NCI-H524 treated with DMSO at 0.1 percent for 48 hours (cell line): Measurements from ENCODE around the gene CFAP74.

Experiments
- DNase-seq: peaks from one replicate; lab custom pipeline; 2025; lab: John Stamatoyannopoulos, UW

Gene CFAP74

DNA sequence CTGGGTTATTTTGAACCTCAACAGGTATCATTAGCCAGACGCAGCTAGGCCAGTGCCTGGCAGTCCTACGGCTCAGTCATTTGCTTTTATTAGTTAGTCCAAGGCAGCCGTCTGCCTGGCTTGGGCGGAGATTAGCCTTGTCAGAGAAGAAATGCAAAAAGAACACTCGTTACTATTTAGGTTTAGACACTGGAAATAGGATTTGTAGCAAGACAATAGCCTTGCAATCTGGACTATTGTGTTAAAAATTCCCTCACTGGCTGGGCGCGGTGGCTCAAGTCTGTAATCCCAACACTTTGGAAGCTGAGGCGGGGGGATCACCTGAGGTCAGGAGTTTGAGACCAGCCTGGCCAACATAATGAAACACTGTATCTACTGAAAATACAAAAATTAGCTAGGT, 35.7 kb upstream of the CFAP74 start:
- DNase-seq = no peak

DNA sequence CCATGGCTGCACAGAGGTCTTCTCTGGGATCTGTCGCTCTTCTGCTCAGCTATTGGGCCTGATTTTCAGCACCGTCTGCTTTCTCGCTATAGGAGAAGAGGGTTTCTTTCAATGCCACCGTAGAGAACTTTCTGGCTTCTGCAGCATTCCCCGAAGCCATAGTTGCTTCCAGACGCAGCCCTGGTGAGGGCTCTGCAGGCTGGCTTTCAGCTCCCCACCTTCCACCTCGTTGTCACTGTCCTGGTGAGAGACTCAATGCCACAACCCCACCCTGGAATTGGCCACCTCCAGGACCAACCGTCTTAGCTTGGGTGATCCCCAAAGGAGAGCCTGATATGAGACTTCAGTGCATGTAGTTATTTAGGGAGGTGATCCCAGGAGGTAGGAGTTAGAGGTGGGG, 34.6 kb upstream of the CFAP74 start:
- DNase-seq = no peak

DNA sequence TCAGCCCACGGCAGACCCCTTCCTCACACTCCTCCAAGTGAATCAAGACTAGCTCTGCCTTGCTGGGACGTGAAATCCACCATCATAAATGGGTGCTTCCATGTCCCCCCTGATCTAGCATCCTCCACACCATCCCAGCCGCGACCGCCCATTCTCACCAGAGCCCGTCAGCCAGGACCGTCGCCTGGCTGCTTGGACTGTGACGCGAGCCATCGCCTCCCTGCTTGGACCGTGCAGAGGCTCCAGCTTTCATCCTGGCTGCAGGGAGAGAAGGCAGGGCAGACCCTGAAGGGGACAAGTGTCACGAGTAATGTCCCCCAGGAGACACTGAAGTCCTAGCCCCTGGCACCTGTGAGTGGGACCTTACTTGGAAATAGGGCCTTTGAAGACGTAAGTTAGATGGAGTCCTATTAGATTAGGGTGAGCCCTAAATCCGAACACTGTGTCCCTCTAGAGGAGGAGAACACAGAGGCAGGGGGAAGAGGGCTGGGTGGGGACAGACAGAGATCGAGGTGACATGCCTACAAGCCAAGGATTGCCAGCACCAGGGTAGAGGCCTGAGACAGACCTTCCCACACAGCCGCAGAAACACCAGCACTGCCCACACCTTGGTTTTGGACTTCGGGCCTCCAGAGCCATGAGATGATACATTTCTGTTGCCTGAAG, 33.9 kb upstream of the CFAP74 start:
- DNase-seq = no peak

DNA sequence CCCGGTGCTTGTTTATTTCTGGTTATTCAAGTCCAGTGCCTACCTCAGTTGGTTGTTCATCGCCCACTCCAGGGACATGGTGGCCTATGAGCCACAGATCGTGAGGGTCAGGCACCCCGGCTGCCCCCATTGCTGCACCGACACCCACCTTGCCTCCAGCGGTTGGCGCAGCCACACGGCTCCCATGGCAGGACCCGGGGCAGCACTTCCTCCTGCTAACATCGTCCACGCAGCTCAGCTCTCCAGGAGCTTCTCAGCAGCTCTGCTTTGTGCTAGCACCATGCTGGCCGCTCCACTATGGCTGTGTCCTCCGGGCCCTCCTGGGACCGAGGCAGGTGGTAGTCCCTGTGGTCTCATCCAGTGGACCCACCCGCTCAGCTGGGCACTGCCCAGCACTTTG, 32.7 kb upstream of the CFAP74 start:
- DNase-seq = no peak

DNA sequence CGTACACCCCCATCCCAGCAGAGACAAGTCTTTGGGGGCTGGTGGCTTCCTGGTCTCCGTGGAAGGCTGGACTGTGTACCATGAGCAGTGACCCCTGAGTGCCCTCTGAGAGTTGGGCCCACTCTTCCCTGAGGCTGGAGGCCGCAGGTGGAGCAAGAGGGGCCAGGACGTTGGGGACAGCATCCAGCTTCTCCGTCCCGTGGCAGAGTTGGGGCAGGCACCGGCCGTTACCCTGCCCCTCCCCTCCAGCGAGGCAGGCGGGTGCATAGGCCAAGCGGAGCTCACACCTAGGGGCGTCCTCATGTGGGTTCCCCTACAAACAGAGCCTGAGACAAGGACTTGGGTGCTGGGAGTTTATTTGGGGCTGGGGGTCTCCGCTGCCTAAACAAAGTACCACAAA, 29.6 kb upstream of the CFAP74 start:
- no peak for DNase-seq

DNA sequence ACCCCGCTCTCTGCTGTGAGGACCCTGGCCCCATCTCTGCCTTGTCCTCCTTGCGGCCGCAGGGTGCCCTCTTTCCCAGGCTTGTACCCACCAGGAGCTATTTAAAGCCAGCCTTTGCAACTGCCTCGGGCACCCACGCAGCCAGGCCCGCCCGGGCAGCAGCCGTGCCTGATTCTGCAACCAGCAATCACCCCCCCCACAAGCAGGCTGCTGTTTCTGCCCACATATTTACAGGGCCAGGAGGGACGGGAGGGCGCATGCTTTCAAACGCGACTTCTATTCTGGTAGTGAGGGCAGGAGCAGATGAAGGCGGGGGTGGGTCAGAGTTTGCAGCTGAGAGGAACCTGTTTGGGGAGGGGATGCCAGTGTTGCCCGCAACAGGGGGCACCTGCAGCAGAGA, 29.2 kb upstream of the CFAP74 start:
- no peak for DNase-seq

DNA sequence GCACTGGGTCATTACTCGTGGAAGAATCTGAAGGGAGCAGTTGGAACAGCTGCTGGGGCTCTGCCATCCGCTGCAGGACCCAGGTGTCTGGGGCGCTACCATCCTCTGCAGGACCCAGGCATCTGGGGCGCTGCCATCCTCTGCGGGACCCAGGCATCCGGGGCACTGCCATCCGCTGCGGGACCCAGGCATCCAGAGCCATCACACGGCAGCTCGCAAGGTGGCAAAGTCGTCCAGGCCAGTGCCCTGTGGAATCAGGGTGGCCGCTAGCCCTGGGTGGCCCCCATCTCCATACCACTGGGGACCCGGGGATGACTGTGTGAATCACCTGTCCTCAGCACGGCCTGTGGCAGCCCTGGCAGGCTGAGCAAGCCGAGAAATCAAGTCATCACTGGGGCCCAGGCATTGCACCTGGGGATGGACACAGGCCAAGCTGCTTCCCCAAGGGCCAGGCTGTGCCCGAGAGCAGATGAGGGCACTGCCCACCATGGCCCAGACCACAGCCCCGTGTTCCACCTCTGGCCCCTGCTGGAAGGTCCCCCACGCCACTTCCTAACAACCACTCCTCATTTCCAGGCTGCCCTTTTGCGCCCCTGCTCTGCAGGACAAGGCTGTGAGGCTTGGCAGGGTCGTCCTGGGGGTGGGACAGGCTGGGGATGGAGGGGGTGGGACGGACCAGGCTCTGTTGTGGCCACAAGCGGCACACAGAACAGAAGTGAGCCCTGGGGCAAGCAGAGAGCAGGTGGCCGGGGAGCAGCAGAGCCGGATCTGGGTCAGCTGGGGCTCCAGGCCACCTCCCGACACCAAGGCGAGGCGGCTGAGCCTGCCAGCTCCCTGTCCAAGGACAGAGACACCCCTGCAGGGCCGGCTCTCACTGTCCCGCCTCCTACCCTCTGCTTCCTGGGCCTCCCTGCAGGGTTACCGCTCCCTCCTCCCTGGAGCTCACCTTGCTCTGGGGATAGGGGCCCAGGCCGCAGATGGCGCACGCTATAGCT, 28.3 kb upstream of the CFAP74 start:
- no peak for DNase-seq

DNA sequence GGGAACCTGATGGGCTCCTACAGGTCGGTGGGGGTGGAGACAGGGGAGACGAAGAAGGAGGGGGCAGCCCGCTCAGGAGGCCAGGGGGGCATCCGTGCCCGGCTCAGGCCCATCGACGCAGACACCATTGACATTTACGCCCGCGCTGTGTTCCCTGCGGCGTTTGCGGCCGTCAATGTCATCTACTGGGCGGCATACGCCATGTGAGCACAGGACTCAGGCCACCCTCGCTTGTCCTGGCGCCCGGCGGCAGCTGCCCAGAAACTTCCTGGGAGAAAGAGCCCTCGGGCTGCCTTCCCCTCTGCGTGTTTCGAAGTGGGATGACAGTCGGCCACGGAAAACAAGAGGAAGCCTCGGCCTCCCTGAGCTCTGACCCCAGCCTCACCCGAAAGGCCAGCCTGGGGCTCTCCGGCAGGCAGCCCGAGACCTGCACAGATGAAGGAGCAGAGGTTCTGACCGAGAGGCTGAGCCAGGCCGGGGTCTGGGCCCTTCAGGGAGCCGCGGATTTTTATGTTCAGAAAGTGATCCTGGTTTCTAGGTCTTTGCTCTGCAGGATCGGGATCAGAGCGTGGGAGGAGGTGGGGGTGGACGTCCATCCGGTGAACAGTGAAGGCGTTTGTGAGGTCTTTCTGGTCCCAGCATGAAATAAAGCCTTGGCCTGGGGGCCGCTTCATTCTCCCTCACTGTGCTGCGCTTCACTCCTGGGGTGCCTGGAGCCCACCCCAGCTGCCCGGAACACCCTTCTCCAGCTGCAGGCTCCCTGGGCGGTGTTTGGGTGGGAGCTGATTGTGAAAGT, 26.7 kb upstream of the CFAP74 start:
- no peak for DNase-seq

DNA sequence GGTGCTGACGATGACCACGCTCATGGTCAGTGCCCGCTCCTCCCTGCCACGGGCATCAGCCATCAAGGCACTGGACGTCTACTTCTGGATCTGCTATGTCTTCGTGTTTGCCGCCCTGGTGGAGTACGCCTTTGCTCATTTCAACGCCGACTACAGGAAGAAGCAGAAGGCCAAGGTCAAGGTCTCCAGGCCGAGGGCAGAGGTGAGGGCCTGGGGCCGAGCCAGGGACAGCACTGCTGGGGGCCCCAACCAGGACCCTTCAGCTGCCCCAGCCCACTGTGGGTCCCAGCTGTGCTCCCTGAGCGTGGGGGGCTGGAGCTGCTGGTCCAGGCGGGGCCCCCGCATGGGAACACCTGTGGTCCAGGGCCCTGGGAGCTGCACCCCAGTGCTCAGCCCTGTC, 26.0 kb upstream of the CFAP74 start:
- no peak for DNase-seq

DNA sequence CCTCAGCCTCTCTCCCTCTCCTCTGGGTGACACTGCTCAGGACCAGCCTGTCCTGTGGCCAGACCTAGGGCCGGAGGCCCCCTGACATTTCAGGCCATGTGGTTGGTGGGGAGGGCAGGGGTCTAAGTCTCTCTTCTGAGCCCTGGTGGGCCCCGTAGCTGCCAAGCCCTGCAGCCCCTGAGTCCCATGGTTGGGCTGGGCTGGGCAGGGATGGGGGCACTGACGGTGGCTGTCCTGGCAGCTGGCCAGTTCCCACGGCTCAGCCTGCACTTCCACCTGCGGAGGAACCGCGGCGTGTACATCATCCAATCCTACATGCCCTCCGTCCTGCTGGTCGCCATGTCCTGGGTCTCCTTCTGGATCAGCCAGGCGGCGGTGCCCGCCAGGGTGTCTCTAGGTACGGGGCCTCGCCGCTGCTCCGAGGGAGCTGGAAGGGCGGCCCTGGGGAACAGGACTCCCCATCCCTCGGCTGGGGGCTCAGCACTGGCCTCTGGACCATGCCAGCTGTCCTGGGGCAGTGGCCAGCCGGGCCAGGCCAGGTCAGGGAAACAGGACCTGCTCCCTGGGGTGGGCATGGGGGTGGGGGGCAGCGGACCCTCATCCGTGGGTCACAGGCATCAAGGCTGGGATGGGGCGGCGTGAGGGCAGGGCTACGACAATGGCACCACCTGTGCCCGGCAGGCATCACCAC, 25.4 kb upstream of the CFAP74 start:
- no peak for DNase-seq

DNA sequence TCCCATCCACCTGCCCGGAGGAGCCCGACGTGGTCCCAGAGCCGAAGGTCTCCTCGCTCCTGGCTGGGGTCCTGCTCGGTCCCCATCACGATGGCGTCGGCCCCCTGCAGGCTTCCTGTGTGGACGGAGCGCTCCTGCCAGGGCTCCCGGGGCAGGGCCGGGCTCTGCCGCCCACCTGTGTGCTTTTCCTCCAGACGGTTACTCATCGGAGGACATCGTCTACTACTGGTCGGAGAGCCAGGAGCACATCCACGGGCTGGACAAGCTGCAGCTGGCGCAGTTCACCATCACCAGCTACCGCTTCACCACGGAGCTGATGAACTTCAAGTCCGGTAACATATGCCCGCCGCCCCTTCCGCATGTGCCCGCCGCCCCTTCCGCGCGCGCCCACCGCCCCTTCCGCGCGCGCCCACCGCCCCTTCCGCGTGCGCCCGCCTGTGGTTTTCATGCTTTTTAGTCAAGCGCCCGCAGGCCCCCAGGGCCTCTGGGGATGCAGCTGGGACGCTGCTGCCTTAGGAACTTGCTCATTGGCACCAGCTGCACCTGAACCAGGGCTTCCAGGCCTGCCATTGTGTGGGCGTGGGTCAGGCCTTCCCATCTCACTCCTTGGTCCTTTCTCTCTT, 24.5 kb upstream of the CFAP74 start:
- no peak for DNase-seq

DNA sequence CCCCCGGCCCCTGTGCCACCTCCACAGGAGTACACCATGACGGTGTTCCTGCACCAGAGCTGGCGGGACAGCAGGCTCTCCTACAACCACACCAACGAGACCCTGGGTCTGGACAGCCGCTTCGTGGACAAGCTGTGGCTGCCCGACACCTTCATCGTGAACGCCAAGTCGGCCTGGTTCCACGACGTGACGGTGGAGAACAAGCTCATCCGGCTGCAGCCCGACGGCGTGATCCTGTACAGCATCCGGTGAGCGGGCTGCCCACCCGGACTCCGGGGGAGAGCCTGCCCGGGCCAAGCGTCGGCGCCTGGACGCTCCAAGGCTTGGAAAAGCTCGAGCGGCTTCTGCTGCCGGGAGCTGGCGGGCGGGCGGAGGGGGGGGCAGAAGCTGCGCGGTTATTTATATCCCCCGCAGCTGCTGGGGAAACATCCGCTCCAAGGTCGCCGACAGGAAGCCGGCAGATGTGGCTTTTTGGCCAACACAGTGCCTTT, 21.9 kb upstream of the CFAP74 start:
- DNase-seq = no peak

DNA sequence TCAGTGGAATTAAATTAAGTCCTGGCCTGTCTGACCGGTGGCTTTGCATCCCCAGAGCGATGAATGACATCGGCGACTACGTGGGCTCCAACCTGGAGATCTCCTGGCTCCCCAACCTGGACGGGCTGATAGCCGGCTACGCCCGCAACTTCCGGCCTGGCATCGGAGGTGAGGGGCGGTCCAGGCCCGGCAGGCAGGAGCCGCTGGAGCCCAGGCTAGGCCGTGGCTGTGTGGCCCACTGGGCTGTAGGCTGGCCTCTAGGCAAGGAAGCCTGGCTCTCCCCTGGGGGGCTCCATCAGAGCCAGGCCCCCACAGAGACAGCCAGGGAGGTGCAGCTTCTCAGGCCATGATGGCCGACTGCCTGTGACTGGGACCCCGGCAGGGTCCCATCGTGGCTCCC, 21.3 kb upstream of the CFAP74 start:
- no peak for DNase-seq

DNA sequence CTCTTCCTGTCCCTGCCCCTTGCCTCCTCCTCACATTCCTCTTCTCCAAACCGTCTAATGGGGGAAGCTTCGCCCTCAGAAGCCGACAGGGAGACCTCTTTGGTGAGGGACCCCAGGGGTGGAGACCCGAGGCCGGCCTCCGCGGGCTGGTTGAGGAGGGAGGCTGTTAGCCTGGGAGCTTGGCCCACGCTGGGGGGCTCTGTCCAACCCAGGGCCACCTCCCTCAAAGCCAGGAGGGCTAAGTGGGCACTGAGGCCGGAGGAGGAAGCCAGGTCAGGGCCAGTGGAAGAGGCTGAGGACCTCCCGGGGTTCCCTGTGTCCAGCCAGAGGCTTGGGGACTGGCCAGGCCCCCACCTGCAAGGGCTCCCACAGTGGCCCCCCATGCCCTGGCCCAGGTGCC, 20.9 kb upstream of the CFAP74 start:
- no peak for DNase-seq

DNA sequence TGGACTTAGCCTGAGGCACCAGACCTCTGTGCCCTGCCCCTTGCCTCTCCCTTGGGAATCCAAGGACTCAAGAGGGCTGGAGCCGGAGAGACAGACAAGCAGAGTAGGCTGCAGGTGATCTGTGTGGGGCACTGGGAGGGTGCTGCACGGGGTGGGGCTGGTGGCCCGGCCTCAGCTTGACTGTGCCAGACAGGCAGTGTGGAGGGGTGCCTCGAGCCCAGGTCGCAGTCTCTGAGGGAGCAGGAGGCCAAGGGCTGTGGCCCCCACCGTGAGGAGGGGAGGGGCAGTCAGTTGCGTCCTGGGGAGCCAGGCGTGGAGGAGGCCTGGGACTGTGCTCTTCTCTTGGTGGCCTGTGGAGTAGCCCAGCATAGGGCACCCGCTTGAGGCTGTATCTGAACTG, 19.6 kb upstream of the CFAP74 start:
- DNase-seq = no peak

DNA sequence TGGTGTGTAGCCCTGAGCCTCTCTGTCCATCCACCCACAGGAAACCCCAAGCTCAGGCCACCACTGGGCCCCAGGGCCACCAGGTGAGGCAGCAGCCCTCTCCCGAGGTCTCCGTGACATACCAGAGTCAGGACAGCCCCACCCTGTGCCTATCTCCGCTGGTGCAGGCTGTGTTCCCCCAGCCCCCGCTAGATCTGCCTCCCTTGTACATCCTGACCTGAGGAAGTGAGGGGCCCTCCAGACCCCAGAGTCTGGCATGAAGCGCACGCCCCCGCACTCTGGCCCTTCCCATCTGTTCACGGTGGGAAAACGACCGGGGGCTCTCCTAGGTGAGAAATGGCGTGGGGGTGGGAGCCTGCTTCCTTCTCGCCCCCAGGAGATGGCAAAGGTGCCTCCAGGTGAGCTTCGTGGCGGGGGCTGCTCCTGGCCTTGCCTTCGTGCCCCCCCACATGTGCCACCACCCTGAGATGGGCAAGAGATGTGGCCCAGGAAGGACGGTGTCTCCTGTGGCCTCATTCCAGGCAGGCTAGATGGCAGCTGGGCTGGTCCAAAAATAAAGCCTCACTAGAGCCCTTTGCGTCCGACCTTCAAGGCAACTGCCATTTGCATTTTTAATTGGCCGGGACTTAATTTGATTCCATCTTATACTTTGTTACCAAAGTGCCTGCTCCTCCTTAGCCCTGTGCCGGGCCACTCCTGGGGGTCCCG, 18.6 kb upstream of the CFAP74 start:
- no peak for DNase-seq

DNA sequence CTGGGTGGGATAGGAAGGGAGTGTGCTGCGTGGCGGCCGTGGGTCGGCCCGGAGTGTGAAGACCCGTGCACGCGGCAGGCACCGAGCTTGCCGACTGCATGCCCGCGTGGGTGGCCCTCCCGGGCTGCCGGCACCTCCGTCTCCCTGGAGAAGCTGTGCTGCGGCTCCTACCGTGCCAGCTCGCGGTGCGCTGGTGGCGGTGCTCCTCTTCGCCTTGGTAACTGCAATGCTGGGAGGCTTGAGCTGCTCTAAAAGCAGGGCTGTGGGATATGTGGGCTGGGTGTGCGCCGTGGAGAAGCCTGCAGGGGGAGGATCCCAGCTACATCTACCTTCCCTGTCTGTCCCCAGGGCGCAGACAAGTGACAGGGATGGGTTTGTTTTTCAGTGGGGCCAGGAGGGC, 18.0 kb upstream of the CFAP74 start:
- DNase-seq = no peak

DNA sequence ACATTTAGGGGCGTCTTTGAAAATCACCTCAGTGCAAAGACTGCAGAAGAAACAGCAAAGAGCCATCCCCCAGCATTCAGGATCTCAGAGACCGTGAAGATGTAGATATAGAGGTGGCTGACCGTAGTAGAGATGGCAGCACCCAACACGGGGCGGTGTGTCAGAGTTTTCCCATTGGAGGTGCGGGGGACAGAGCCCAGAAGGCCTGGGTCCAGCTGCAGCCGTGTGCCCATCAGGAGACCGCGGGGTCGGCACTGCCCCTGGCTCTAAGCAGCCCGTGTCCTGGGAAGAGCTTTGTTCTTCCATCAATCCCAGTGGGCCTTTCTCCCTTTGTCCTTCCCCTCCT, 16.7 kb upstream of the CFAP74 start:
- DNase-seq = no peak

DNA sequence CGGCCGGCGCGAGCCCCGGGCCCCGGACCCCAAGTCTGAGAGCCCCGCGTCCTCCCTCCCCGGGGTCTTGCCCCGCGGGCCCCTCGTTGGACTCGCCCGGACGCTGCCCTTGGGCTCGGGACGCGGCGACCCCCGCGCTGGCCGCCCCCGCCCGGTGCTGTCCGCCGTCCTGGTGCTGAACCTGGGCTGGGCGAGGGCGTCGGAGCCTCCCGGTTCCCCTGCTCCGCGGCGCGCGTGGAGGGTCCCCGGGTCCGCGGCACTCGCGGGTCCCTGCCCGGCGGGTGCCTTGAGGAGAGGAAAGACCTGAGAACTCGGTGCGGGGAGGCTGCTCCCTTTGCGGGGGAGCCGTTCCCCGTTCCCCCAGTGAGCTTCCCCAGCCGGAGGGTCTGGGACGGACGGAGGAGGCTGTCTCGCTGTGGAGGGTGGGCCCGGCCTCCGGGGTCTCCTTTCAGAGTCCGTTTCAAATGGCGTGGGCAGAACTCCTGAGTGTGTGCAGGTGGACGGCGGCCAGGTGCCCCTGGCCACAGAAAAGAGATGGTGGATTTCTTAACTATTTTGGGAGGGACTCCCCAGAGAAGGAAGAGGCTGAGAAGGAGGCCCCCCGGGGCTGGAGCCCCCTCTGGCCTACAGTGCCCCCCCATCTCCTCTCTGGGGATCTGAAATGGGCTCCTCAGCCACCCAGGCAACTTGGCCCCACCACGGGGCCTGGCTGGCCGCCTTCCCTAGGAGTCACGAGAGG, 16.2 kb upstream of the CFAP74 start:
- DNase-seq = no peak

DNA sequence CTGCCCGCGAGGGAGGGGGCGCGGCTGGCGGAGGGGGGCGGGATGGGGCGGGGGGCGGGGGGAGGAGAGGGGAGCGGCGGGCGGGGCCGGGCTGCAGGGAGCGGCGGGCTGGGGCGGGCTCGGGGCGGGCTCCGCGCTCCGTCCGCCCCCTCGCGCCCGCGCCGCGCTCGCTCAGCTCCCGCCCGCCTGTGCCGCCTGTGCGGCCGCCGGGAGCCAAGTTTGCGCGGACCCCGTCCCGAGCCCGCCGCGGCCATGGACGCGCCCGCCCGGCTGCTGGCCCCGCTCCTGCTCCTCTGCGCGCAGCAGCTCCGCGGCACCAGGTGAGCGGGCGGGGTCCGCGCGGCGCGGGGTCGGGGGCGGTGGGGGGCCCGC, 15.6 kb upstream of the CFAP74 start, which contains the start of gene GABRD:
Gene GABRD (plus strand): TSS at position 174 of the 372 bp plus-strand sequence. CDS start 79 bp downstream, at position 253.
- DNase-seq = no peak
